Measurements from ENCODE around the gene MAPK6. TPM values are rescaled to one million over a fixed set of nuclear protein-coding genes. Genes with fewer than 3 reads are reported as not detected.

MAPK6 gene
- total RNA-seq, 2 experiments from 2014 or later = 48.5 to 49.8 TPM

- Histone ChIP-seq H3K4me1 (ENCODE audit: insufficient read depth, low read length) (no peaks in the 10 kb centered on the region), H3K4me3 (ENCODE audit: low read length) (no peak overlapping the region), H3K27me3 (ENCODE audit: control insufficient read depth in 1 of 2, insufficient read depth in 2 of 2, low read length in 2 of 2) (peaks cover 0 to 4% of the 10 kb centered on the region in 2 experiments), H3K9me3 (ENCODE audit: control insufficient read depth in 1 of 2, insufficient read depth in 1 of 2, low read length in 2 of 2) (peaks cover 0 to 9% of the 10 kb centered on the region in 2 experiments), H3K36me3 (ENCODE audit: insufficient read depth, low read length) (no peaks in the 10 kb centered on the region), H3K27ac (ENCODE audit: low read depth in 1 of 2, low read length in 2 of 2) (no peak overlapping the region)
- no peak for ATAC-seq (ENCODE audit: poor library complexity)
- H3K4me1 Mint-ChIP-seq (ENCODE audit: low read depth) = no peaks in the 10 kb centered on the region
- ChIA-PET CTCF (no interaction called here), POLR2A (no interaction called here)
- no peaks in the 10 kb centered on the region for H3K27me3 Mint-ChIP-seq
- intact Hi-C loops (cut with DNase I, micrococcal nuclease) = no loop called here
- DNase-seq = no peak
- TF ChIP-seq CTCF (IDR thresholded peaks at IDR 0.05) = no peak
- H3K9me3 Mint-ChIP-seq = peaks cover 5% of the 10 kb centered on the region
- no peaks in the 10 kb centered on the region for H3K36me3 Mint-ChIP-seq (ENCODE audit: low read depth)
- no peak overlapping the region for H3K27ac Mint-ChIP-seq
- no peak overlapping the region for H3K4me3 Mint-ChIP-seq
Measured at GRCh38 chr15:52093167-52093538, 74.1 kb downstream of the MAPK6 start.

GRCh38 chr15:52093539-52094510 lies 74.8 kb downstream of the MAPK6 start:
- Histone ChIP-seq H3K4me1 (ENCODE audit: insufficient read depth, low read length) (no peaks in the 10 kb centered on the region), H3K36me3 (ENCODE audit: insufficient read depth, low read length) (no peaks in the 10 kb centered on the region), H3K4me3 (ENCODE audit: low read length) (no peak overlapping the region), H3K27me3 (ENCODE audit: control insufficient read depth in 1 of 2, insufficient read depth in 2 of 2, low read length in 2 of 2) (peaks cover 0 to 4% of the 10 kb centered on the region in 2 experiments), H3K9me3 (ENCODE audit: control insufficient read depth in 1 of 2, insufficient read depth in 1 of 2, low read length in 2 of 2) (peaks cover 0 to 9% of the 10 kb centered on the region in 2 experiments), H3K27ac (ENCODE audit: low read depth in 1 of 2, low read length in 2 of 2) (no peak overlapping the region)
- H3K36me3 Mint-ChIP-seq (ENCODE audit: low read depth) = no peaks in the 10 kb centered on the region
- no peaks in the 10 kb centered on the region for H3K4me1 Mint-ChIP-seq (ENCODE audit: low read depth)
- TF ChIP-seq CTCF (IDR thresholded peaks at IDR 0.05) = no peak
- ChIA-PET CTCF (no interaction called here), POLR2A (no interaction called here)
- no peak overlapping the region for H3K27ac Mint-ChIP-seq
- intact Hi-C loops (cut with DNase I, micrococcal nuclease) = no loop called here
- ATAC-seq (ENCODE audit: poor library complexity) (no peak), DNase-seq (no peak)
- peaks cover 5% of the 10 kb centered on the region for H3K9me3 Mint-ChIP-seq
- H3K4me3 Mint-ChIP-seq = no peak overlapping the region
- no peaks in the 10 kb centered on the region for H3K27me3 Mint-ChIP-seq

GRCh38 chr15:52094811-52095584 lies 76.0 kb downstream of the MAPK6 start:
- peaks cover 0 to 6% of the 10 kb centered on the region in 2 experiments for H3K9me3 ChIP-seq (ENCODE audit: control insufficient read depth in 1 of 2, insufficient read depth in 1 of 2, low read length in 2 of 2)
- POLR2A ChIA-PET = no interaction called here
- no peak for TF ChIP-seq CTCF (IDR thresholded peaks at IDR 0.05)
- H3K27ac ChIP-seq (ENCODE audit: low read depth in 1 of 2, low read length in 2 of 2) = no peak overlapping the region
- Mint-ChIP-seq H3K9me3 (peaks cover 3% of the 10 kb centered on the region), H3K4me1 (ENCODE audit: low read depth) (no peaks in the 10 kb centered on the region), H3K27ac (no peak overlapping the region), H3K36me3 (ENCODE audit: low read depth) (no peaks in the 10 kb centered on the region), H3K4me3 (no peak overlapping the region), H3K27me3 (no peaks in the 10 kb centered on the region)
- H3K4me1 ChIP-seq (ENCODE audit: insufficient read depth, low read length) = no peaks in the 10 kb centered on the region
- CTCF ChIA-PET = no interaction called here
- H3K27me3 ChIP-seq (ENCODE audit: control insufficient read depth in 1 of 2, insufficient read depth in 2 of 2, low read length in 2 of 2) = peaks cover 0 to 4% of the 10 kb centered on the region in 2 experiments
- no peak overlapping the region for H3K4me3 ChIP-seq (ENCODE audit: low read length)
- no peak for ATAC-seq (ENCODE audit: poor library complexity)
- no peaks in the 10 kb centered on the region for H3K36me3 ChIP-seq (ENCODE audit: insufficient read depth, low read length)
- intact Hi-C loops (cut with DNase I, micrococcal nuclease) = no loop called here
- no peak for DNase-seq
